SK-N-SH (cell line): ENCODE measurements around the gene ALDH18A1.

Experiments
- CTCF ChIP-seq: fragments of 200-600 bp; sonication (generic); IDR thresholded peaks from 2 replicates; pipeline ENCODE4 v1.6.1; 2017; ENCODE audit warnings: antibody characterized with exemption, mild to moderate bottlenecking, moderate library complexity
- EP300 ChIP-seq, 2 experiments: IDR thresholded peaks; 2 replicates each; pipeline versions ENCODE4 v1.4.0 to v1.6.1; 2012; ENCODE audit warnings: borderline replicate concordance in 1 of 2, low read depth in 1 of 2, low read length in 1 of 2
- JUND ChIP-seq: IDR thresholded peaks from 2 replicates; pipeline ENCODE4 v1.4.0; 2012
- RAD21 ChIP-seq: IDR thresholded peaks from 2 replicates; pipeline ENCODE4 v1.6.1; 2012; ENCODE audit warnings: mild to moderate bottlenecking, low read length
- SMC3 ChIP-seq: IDR thresholded peaks from 2 replicates; pipeline ENCODE4 v1.6.1; 2012; ENCODE audit warnings: low read depth, low read length, improper control_type of control experiment
- TEAD4 ChIP-seq: IDR thresholded peaks from 2 replicates; pipeline ENCODE4 v1.4.0; 2012; ENCODE audit warnings: mild to moderate bottlenecking, borderline replicate concordance; ENCODE audit not compliant: insufficient read depth
- YY1 ChIP-seq: IDR thresholded peaks from 2 replicates; pipeline ENCODE4 v1.4.0; 2012; ENCODE audit warnings: low read depth, mild to moderate bottlenecking
- TF ChIP-seq, protein P1 (sequence below): IDR thresholded peaks from 2 replicates; pipeline ENCODE4 v1.6.1; 2012; ENCODE audit warnings: mild to moderate bottlenecking, low read depth, low read length, moderate library complexity

DNA sequence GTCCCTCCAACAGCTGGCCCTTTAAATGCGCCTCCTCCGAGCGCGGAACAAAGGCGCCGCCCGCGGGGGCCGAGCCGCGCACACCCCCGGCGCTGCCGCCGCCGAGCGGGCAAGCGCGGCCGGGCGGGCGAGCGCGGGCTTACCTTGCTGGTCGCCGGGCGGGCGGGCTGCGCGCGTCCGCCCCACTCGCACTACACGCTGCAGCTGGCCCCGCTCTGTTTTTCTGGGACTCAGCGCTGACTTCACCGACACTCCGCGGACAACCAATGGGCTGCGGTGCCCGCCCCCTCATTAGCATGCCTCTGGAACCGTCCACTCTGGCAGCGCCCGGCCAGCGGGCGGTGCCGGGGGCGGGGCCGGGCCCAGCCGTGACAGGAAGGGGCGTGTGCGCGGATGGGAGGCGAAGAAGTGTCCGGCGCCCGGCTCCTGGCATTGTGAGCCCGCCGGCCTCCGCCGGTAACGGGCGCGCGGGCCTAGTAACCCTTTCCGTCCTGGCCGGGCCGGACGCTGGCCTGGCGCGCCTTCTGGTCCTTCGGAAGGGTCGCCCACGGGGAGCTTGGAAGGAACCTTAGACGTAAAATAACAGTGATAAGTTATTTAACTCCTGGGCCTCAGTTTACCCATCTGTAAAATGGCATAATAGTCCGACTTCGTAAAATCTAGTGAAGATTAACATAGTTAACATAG is 95.2 kb downstream of the ALDH18A1 start, which contains the start of gene SORBS1:
- TF ChIP-seq CTCF (no peak), EP300 (IDR thresholded peaks at IDR 0.05; ENCODE audit: borderline replicate concordance in 1 of 2, low read depth in 1 of 2, low read length in 1 of 2) (no peak; a peak in 1 of 4 replicates), SMC3 (no peak), RAD21 (no peak), YY1 (0 out of 2 replicates have a peak, but pooled peaks have one; percentile 9), JUND (no peak), TEAD4 (no peak)
- TF ChIP-seq, protein P1, sequence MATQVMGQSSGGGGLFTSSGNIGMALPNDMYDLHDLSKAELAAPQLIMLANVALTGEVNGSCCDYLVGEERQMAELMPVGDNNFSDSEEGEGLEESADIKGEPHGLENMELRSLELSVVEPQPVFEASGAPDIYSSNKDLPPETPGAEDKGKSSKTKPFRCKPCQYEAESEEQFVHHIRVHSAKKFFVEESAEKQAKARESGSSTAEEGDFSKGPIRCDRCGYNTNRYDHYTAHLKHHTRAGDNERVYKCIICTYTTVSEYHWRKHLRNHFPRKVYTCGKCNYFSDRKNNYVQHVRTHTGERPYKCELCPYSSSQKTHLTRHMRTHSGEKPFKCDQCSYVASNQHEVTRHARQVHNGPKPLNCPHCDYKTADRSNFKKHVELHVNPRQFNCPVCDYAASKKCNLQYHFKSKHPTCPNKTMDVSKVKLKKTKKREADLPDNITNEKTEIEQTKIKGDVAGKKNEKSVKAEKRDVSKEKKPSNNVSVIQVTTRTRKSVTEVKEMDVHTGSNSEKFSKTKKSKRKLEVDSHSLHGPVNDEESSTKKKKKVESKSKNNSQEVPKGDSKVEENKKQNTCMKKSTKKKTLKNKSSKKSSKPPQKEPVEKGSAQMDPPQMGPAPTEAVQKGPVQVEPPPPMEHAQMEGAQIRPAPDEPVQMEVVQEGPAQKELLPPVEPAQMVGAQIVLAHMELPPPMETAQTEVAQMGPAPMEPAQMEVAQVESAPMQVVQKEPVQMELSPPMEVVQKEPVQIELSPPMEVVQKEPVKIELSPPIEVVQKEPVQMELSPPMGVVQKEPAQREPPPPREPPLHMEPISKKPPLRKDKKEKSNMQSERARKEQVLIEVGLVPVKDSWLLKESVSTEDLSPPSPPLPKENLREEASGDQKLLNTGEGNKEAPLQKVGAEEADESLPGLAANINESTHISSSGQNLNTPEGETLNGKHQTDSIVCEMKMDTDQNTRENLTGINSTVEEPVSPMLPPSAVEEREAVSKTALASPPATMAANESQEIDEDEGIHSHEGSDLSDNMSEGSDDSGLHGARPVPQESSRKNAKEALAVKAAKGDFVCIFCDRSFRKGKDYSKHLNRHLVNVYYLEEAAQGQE = no peak
